Measurements from ENCODE around the gene PITX2. TPM values are rescaled to one million over a fixed set of nuclear protein-coding genes. Genes with fewer than 3 reads are reported as not detected.

The PITX2 gene
- total RNA-seq, 1 experiment from 2014 or later, result 8.3 TPM

GRCh38 chr4:110620691-110621327 is 2.1 kb downstream of the PITX2 start:
- Histone ChIP-seq H3K9me2 (ENCODE audit: insufficient read depth) (no peaks in the 10 kb centered on the region), H4K20me1 (ENCODE audit: insufficient read depth) (no peaks in the 10 kb centered on the region), H3K27me3 (ENCODE audit: insufficient read depth, low read length) (no peaks in the 10 kb centered on the region), H3K9me3 (ENCODE audit: control insufficient read depth in 1 of 2, insufficient read depth in 1 of 2, low read depth in 1 of 2, low read length in 2 of 2) (no peaks in the 10 kb centered on the region), H3K4me2 (ENCODE audit: low read length) (no peak overlapping the region), H3K79me2 (ENCODE audit: insufficient read depth, low read length) (no peaks in the 10 kb centered on the region), H3K4me1 (ENCODE audit: control insufficient read depth in 1 of 2, insufficient read depth in 2 of 2, low read length in 2 of 2) (peaks cover 3 to 14% of the 10 kb centered on the region in 2 experiments; a peak in 3 of 4 replicates), H3K36me3 (ENCODE audit: control insufficient read depth in 1 of 2, insufficient read depth in 2 of 2, low read length in 2 of 2) (0 out of 4 replicates have a peak, but pooled peaks cover 0 to 4% of the 10 kb centered on the region in 2 experiments), H3K27ac (ENCODE audit: low read depth, low read length) (no peak overlapping the region), H3K4me3 (replicated peaks in 1 of 2; ENCODE audit: low read depth in 1 of 2, low read length in 2 of 2) (no peak overlapping the region), H3K9ac (ENCODE audit: low read length) (no peak overlapping the region), H2AFZ (ENCODE audit: low read depth, low read length, poor library complexity, severe bottlenecking) (no peak overlapping the region)
- ATAC-seq (no peak), DNase-seq (ENCODE audit: low read depth, low spot score) (no peak)
- ChIA-PET RAD21 (ENCODE audit: low non-redundant PET in 1 of 2, low total read pairs in 2 of 2, uncharacterized antibody in 2 of 2, unreplicated experiment in 2 of 2) (no interaction called here), CTCF (no interaction called here), POLR2A (no interaction called here)
- BruUV-seq (replicated peaks), result no TSS peak
- TF ChIP-seq POLR2A (IDR thresholded peaks at IDR 0.05; ENCODE audit: borderline replicate concordance, extremely low read depth, insufficient read depth, insufficient read length), result no peak
- no peak for TF ChIP-seq ELF1 (IDR thresholded peaks at IDR 0.05; ENCODE audit: borderline replicate concordance, low read depth)
- TF ChIP-seq CBX3 (IDR thresholded peaks at IDR 0.05; ENCODE audit: low read depth), result no peak
- TF ChIP-seq YY1 (IDR thresholded peaks at IDR 0.05; ENCODE audit: extremely low read depth, insufficient replicate concordance, low read depth, low read length), result no peak
- no peak for TF ChIP-seq SRF (IDR thresholded peaks at IDR 0.05; ENCODE audit: low read depth)
- no peak for TF ChIP-seq RAD21 (IDR thresholded peaks at IDR 0.05; ENCODE audit: low read depth)
- intact Hi-C loops (cut with micrococcal nuclease), result loop anchor here (5.0 kb wide), 1 partner anchor 614 kb away; no protein-coding TSS in a partner anchor

GRCh38 chr4:110620322-110620690 is 2.6 kb downstream of the PITX2 start:
- H3K9ac ChIP-seq (ENCODE audit: low read length), result no peak overlapping the region
- ChIA-PET CTCF (no interaction called here), POLR2A (no interaction called here), RAD21 (ENCODE audit: low non-redundant PET in 1 of 2, low total read pairs in 2 of 2, uncharacterized antibody in 2 of 2, unreplicated experiment in 2 of 2) (no interaction called here)
- H3K27me3 ChIP-seq (ENCODE audit: insufficient read depth, low read length), result no peaks in the 10 kb centered on the region
- BruUV-seq (replicated peaks), result no TSS peak
- H3K27ac ChIP-seq (ENCODE audit: low read depth, low read length), result no peak overlapping the region
- H3K4me3 ChIP-seq (replicated peaks in 1 of 2; ENCODE audit: low read depth in 1 of 2, low read length in 2 of 2), result no peak overlapping the region
- DNase-seq (ENCODE audit: low read depth, low spot score) (no peak), ATAC-seq (no peak)
- no peaks in the 10 kb centered on the region for H3K9me2 ChIP-seq (ENCODE audit: insufficient read depth)
- no peaks in the 10 kb centered on the region for H4K20me1 ChIP-seq (ENCODE audit: insufficient read depth)
- no peak overlapping the region for H2AFZ ChIP-seq (ENCODE audit: low read depth, low read length, poor library complexity, severe bottlenecking)
- 0 out of 4 replicates have a peak, but pooled peaks cover 0 to 4% of the 10 kb centered on the region in 2 experiments for H3K36me3 ChIP-seq (ENCODE audit: control insufficient read depth in 1 of 2, insufficient read depth in 2 of 2, low read length in 2 of 2)
- no peak overlapping the region for H3K4me2 ChIP-seq (ENCODE audit: low read length)
- intact Hi-C loops (cut with micrococcal nuclease), result loop anchor here (5.0 kb wide), 1 partner anchor 613 kb away; no protein-coding TSS in a partner anchor
- peaks cover 3 to 14% of the 10 kb centered on the region in 2 experiments; a peak in 3 of 4 replicates for H3K4me1 ChIP-seq (ENCODE audit: control insufficient read depth in 1 of 2, insufficient read depth in 2 of 2, low read length in 2 of 2)
- H3K9me3 ChIP-seq (ENCODE audit: control insufficient read depth in 1 of 2, insufficient read depth in 1 of 2, low read depth in 1 of 2, low read length in 2 of 2), result no peaks in the 10 kb centered on the region
- no peaks in the 10 kb centered on the region for H3K79me2 ChIP-seq (ENCODE audit: insufficient read depth, low read length)
- TF ChIP-seq POLR2AphosphoS5 (IDR thresholded peaks at IDR 0.05; ENCODE audit: low read depth, low read length), result no peak
- TF ChIP-seq ZBTB33 (IDR thresholded peaks at IDR 0.05; ENCODE audit: extremely low read depth, insufficient replicate concordance, low read length), result no peak
- no peak for TF ChIP-seq EZH2 (IDR thresholded peaks at IDR 0.05)
- no peak for TF ChIP-seq MAX (IDR thresholded peaks at IDR 0.05)
- no peak for TF ChIP-seq ELF1 (IDR thresholded peaks at IDR 0.05; ENCODE audit: borderline replicate concordance, low read depth)
- no peak for TF ChIP-seq ZFX (IDR thresholded peaks at IDR 0.05)
- no peak for TF ChIP-seq ZNF274 (IDR thresholded peaks at IDR 0.05; ENCODE audit: low read depth, low read length)
- no peak for TF ChIP-seq JUND (IDR thresholded peaks at IDR 0.05)
- no peak for TF ChIP-seq SRF (IDR thresholded peaks at IDR 0.05; ENCODE audit: low read depth)
- no peak for TF ChIP-seq YY1 (IDR thresholded peaks at IDR 0.05; ENCODE audit: extremely low read depth, insufficient replicate concordance, low read depth, low read length)
- no peak for TF ChIP-seq CTCF (IDR thresholded peaks at IDR 0.05 in 2 of 3, conservative IDR thresholded peaks at IDR 0.05 in 1 of 3; ENCODE audit: borderline replicate concordance in 1 of 3, insufficient read depth in 1 of 3, low read depth in 2 of 3, low read length in 2 of 3)

Measured in HCT116 (cell line).